Ovary (tissue), 9 donors: Measurements from ENCODE around the gene ABLIM2. TPM values are rescaled to one million over a fixed set of nuclear protein-coding genes. Genes with fewer than 3 reads are reported as not detected.

Experiments
- DNase-seq, 5 donors: peaks; one replicate each; pipeline ENCODE4 v3.0.0-alpha.2; 2019 to 2020
- H3K27ac ChIP-seq, 2 donors: fragments of 200-600 bp; one replicate each; pipeline versions ENCODE4 v1.5.1 to v1.8.0; 2019 to 2022
- H3K27me3 ChIP-seq: fragments of 200-600 bp; one replicate; pipeline ENCODE4 v1.8.0; 2022
- H3K36me3 ChIP-seq: fragments of 200-600 bp; sonication (generic); one replicate; pipeline ENCODE4 v1.5.1; 2019
- H3K4me1 ChIP-seq: one replicate; pipeline ENCODE4 v1.8.1; 2013; ENCODE audit warnings: mild to moderate bottlenecking, moderate library complexity; ENCODE audit not compliant: insufficient read depth
- H3K4me3 ChIP-seq: fragments of 200-600 bp; sonication (generic); one replicate; pipeline ENCODE4 v1.5.1; 2017
- H3K9me3 ChIP-seq, 2 donors: fragments of 200-600 bp in 1 of 2; sonication (generic) in 1 of 2; one replicate each; pipeline versions ENCODE4 v1.5.1 to v1.8.1; 2013 to 2019; ENCODE audit warnings: mild to moderate bottlenecking in 1 of 2, moderate library complexity in 1 of 2
- EP300 ChIP-seq: sonication (generic); formaldehyde crosslinking; IDR thresholded peaks from one replicate; pipeline ENCODE4 v1.6.1; 2017; ENCODE audit warnings: antibody characterized with exemption
- POLR2A ChIP-seq: fragments of 450-650 bp; IDR thresholded peaks from one replicate; pipeline ENCODE4 v1.6.1; 2017; ENCODE audit warnings: antibody characterized with exemption, mild to moderate bottlenecking, moderate library complexity
- WGBS, 3 donors: extraction: QIAGEN DNeasy Blood & Tissue Kit in 1 of 3; methylation state at CpG; one replicate each; pipeline versions ENCODE4 v1.1.5 to v1.1.7; 2013 to 2017; 5-methylcytosine and 5-hydroxymethylcytosine counted together
- intact Hi-C, 4 donors: fragments of 100-400 bp; cut with DNase I; formaldehyde crosslinking; loops; one replicate each; pipeline versions ENCODE4 v1.11.0 to v1.15.1; 2022 to 2023
- polyA plus RNA-seq, 2 donors: library from polyadenylated mRNA; stranded (reverse); fragments of 200-250 nt in 1 of 2; fragments of 350-450 nt in 1 of 2; fragmentation: Illumina TruSeq in 1 of 2; extraction: RNeasy Lipid Tissue Mini Kit (QIAGEN cat#74804) in 1 of 2; gene quantifications; one replicate each; pipeline ENCODE4 v1.2.3, GENCODE V29; 2013 to 2014
- total RNA-seq, 7 donors: library from RNA; depleted of rRNA in 2 of 7; stranded (reverse); fragments of >200 nt in 2 of 7; fragmentation: NEBNext Ultra II Directional in 3 of 7; extraction: Animal tissue kit (Norgen Biotek cat#: 25700) in 3 of 7; gene quantifications; one replicate each; pipeline versions ENCODE4 v1.1.0 to v1.2.4, GENCODE V29; 2016 to 2023
- TF ChIP-seq, protein P1 (sequence below), 3 donors: fragments of 450-650 bp in 2 of 3; fragments of 200-600 bp in 1 of 3; IDR thresholded peaks; one replicate each; pipeline versions ENCODE4 v1.5.1 to v1.8.0; 2016 to 2022; ENCODE audit warnings: antibody characterized with exemption in 3 of 3, mild to moderate bottlenecking in 1 of 3
- donor health status: DM: no; HTN: no; CAD: no; lungs with moderate emphysema.
- donor health status: DM: no; HTN: no; CAD: no.
- donor health status: Bipolar disorder and iron deficiency.
- donor health status: DM: yes; HTN: yes; CAD: no.
- donor health status: DM: no; HTN: no; CAD: no.
- donor health status: DM: yes; HTN: yes; CAD: no.

Gene ABLIM2
- total and polyA plus RNA-seq, 9 donors, result 0.81 to 7.9 (median 2.1) TPM

DNA sequence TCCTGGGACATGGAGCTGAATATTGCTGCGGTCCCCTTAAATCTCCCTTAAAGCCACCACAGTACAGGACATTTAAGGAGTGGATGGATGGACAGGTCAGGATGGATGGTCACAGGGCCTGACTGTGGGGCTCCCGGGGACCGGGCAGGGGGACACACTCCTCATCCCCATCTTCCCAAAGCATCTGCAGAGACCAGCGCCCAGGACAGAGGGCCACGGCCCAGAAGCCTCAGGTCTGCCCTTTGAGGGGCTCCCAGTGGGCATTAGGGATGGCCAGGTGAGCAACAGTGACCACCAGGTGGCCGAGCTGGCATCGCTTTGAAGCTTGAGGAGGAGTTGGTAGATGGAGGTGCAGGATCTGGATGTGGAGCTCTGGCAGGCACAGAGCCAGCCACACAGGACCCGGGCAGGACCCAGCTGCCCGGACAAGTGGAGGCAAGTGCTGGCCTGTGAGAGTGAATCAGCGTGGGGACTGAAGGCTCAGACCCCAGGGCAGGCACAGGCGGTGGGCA lies 51.4 kb downstream of the ABLIM2 start:
- Histone ChIP-seq H3K4me1 (no peaks in the 10 kb centered on the region), H3K27me3 (no peaks in the 10 kb centered on the region), H3K9me3 (no peaks in the 10 kb centered on the region), H3K27ac (no peak overlapping the region), H3K4me3 (no peak overlapping the region), H3K36me3 (no peaks in the 10 kb centered on the region)
- intact Hi-C loops, result no loop called here
- 91 to 95% (median 92%) methylated on average over 11 of the region's 11 CpGs for WGBS, 3 donors
- TF ChIP-seq EP300 (no peak), POLR2A (no peak)
- TF ChIP-seq, protein P1, sequence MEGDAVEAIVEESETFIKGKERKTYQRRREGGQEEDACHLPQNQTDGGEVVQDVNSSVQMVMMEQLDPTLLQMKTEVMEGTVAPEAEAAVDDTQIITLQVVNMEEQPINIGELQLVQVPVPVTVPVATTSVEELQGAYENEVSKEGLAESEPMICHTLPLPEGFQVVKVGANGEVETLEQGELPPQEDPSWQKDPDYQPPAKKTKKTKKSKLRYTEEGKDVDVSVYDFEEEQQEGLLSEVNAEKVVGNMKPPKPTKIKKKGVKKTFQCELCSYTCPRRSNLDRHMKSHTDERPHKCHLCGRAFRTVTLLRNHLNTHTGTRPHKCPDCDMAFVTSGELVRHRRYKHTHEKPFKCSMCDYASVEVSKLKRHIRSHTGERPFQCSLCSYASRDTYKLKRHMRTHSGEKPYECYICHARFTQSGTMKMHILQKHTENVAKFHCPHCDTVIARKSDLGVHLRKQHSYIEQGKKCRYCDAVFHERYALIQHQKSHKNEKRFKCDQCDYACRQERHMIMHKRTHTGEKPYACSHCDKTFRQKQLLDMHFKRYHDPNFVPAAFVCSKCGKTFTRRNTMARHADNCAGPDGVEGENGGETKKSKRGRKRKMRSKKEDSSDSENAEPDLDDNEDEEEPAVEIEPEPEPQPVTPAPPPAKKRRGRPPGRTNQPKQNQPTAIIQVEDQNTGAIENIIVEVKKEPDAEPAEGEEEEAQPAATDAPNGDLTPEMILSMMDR (IDR thresholded peaks at IDR 0.05), result no peak
- DNase-seq, result no peak

DNA sequence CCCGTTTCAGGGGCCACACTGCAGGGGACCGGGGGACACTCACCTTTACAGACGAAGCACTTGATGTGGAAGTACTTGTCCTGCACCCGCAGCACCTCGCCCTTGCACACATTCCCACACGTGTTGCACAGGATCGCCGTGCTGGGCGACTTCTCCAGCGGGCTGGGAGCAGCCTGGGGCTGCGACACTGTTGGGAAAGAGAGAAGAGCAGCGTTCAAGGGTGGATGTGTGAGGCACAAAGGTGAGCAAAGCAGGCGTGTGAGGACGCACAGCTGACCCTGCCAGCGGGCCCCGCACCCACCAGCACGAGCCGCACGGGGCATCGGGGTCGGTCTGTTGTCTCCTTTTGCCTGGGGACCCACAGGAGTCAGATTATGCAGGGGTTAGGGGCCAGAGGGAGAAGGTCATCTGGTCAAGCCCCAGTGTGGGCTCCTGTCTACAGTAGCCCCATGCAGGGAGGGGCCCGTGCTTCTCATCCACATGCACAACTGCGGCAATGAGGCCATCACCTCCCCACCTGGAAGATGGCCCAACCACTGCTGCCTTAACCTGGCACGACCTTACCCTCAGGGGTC lies 52.1 kb downstream of the ABLIM2 start:
- 90 to 93% (median 91%) methylated on average over 23 to 24 of the region's 24 CpGs for WGBS, 3 donors
- H3K4me3 ChIP-seq, result no peak overlapping the region
- no peaks in the 10 kb centered on the region for H3K36me3 ChIP-seq
- TF ChIP-seq EP300, result no peak
- TF ChIP-seq, protein P1 (IDR thresholded peaks at IDR 0.05), result no peak
- TF ChIP-seq POLR2A, result no peak
- H3K27ac ChIP-seq, result no peak overlapping the region
- no peaks in the 10 kb centered on the region for H3K9me3 ChIP-seq
- H3K4me1 ChIP-seq, result no peaks in the 10 kb centered on the region
- H3K27me3 ChIP-seq, result no peaks in the 10 kb centered on the region
- DNase-seq, result no peak
- intact Hi-C loops, result no loop called here

DNA sequence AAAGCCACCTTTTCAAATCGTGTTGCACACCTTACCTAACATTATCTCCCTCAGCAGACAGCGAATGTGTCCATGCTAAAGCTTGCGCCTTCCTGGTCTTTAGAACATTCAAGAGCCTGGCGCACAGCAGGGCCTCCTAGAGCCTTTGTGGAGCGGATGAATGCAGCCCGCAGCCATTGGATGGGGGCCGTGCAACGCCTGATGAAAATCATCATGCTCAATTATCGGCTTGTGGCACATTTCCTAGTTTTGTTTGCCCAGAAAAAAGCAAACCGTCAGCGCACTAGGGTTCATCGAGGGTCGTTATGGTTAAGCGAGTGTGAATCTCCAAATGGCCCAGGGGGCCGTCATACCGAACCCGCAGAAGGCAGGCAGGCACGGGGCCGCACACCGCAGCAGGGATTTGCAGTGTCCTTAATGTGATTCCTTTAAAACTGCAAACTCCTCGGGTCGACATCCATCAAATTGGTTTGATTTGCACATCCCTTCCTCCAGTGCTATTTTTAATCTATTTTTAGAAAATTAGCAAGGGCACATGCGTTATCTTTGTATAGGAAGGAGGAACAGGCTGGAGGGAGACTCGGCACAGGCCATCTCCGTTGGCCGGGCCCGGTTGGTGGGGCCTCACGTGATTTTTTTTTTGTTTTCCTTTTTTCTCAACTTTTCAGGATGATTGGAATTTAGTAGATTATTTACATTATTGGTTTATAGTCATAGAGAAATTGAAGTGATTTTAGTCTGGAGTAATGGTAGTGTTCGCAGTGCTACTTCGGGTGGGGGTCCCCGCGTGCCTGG lies 53.1 kb downstream of the ABLIM2 start:
- 83 to 87% (median 85%) methylated on average over 32 of the region's 32 CpGs for WGBS, 3 donors
- Histone ChIP-seq H3K27ac (no peak overlapping the region), H3K4me3 (no peak overlapping the region), H3K27me3 (no peaks in the 10 kb centered on the region), H3K36me3 (no peaks in the 10 kb centered on the region), H3K4me1 (no peaks in the 10 kb centered on the region), H3K9me3 (no peaks in the 10 kb centered on the region)
- TF ChIP-seq, protein P1 (IDR thresholded peaks at IDR 0.05), result no peak
- TF ChIP-seq EP300 (no peak), POLR2A (no peak)
- DNase-seq, result no peak
- intact Hi-C loops, result no loop called here

DNA sequence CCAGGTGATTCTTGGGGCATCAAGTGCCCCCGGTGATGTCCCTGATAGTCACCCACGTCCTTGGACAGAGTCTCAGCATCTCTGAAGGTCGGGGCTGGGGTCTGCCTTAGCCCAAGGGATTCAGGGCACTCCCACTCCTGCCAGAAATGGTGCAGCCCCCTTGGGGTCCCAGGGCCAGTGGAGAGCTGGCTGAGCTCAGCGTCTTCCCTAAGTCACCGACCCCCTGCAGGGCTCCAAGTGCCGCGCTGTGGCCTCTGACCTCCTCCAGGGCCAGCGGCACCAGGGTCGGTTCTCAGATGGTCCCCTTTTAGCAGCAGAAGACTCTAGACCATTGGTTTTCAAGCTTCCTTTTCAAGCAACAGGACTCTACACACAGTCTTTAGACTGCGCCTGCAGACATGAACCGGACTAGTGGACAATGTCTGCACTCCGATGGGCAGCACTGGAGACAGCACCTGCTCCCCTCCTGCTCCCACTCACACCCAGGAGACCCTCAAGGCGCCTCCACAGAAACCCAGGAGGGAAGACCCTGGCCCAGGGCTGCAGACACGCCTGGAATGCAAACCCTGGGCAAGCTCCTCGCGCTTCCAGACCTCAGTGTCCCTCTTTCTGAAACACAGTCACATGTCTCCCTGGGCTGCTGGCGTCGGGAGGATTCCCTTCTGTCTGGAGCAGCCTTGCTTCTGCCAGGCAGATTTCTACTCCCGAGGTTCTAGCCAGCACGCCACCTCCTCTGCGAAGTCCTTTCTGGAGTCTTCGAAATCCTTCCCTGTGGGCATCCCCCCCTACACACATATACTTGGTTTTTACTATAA lies 53.9 kb downstream of the ABLIM2 start:
- H3K9me3 ChIP-seq, result no peaks in the 10 kb centered on the region
- DNase-seq, result no peak
- H3K4me1 ChIP-seq, result no peaks in the 10 kb centered on the region
- no peaks in the 10 kb centered on the region for H3K36me3 ChIP-seq
- intact Hi-C loops, result no loop called here
- H3K27ac ChIP-seq, result no peak overlapping the region
- H3K4me3 ChIP-seq, result no peak overlapping the region
- H3K27me3 ChIP-seq, result no peaks in the 10 kb centered on the region
- WGBS, 3 donors, result 63 to 71% (median 71%) methylated on average over 21 to 22 of the region's 22 CpGs
- TF ChIP-seq, protein P1 (IDR thresholded peaks at IDR 0.05), result no peak
- TF ChIP-seq EP300 (no peak), POLR2A (no peak)
